GM21381 (cell line): ENCODE results near the gene C19orf12.
"Not testable (repeated sequence)": the region's sequence is repeated elsewhere in the genome, so short reads cannot be mapped to it uniquely, and the experiment has no call there.

Source experiments
- ATAC-seq: cut with Tn5 transposase; IDR thresholded peaks from one replicate; pipeline ENCODE4 v1.9.1; 2021; ENCODE audit warnings: mild to moderate bottlenecking, moderate library complexity; ENCODE audit not compliant: unreplicated experiment

The C19orf12 gene

GRCh38 chr19:29735829-29736228 is 20.8 kb upstream of the C19orf12 start:
- ATAC-seq, result no peak

DNA sequence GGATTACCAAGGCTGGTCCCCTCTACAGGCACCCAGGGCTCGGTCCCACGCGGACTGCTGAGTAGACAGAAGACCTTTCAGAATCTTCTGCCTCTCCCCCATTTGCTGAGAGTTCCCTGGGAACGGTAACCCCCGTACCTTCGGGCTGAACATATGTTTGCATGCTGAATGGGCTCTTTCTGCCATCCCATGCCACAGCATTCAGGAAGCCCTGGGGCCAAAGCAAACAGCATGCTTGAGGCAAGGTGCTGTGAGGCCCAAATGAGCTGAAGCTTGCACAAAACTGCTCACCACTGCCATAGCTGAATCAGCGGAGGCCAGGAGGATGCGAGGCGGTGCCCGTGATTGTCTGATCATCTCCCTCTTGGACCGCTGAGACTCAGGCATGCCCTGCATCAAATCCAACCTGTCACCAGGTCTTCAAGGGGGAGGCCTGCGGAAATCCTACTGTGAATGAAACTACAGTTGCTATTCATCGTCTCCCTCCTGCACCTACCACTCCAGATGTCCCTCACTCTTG is 16.3 kb upstream of the C19orf12 start:
- no peak for ATAC-seq

- no peak for ATAC-seq
These were observed 12.8 kb upstream of the C19orf12 start for GRCh38 chr19:29727906-29728305.

DNA sequence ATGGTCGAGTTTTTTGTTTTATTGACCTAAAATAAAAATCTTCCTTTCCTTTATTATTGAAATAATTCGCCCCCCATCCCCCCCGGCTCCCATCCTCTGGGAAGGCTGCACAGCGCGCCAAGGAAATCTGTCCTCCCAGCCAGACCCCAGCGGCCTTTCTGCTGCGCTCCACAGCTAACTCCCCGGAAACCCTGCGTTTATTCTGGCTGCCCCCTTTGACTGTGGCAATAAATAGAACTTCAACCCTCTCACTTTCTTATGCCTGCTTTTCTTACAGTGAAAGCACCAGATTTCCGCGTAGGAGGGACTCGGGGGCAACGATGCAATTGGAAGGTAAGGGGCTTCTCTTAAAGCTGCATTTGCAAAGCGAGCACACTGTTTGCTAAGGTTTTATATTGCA is 9.7 kb upstream of the C19orf12 start:
- ATAC-seq, result no peak

DNA sequence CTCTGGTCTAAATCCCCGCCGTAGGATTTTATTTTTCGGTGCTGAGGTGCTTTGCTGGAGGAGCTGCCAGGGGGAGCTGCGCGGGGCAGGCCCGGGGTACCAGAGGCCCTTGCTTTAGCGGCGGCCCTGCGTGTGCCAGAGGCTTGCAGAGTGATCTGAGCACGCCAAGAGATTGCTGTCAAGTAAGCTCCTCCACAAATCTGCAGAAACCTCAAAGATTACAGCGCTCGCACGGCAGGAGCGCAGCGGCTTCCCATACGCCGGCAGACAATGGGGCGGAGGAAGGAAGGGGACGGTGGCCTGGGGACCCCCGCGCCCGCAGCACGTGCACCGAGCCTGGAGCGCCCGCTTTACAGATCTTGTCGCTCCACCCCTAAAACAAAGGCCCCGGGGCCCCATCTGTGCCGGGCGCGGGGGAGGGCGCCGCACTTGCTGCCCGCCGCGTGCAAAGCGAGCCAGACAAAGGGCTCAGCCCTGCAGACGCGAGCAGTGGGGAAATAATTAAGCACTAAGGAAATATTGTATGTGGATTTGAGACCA is 9.1 kb upstream of the C19orf12 start:
- no peak for ATAC-seq

- no peak for ATAC-seq
These were observed 2.0 kb upstream of the C19orf12 start for GRCh38 chr19:29717051-29717450.

DNA sequence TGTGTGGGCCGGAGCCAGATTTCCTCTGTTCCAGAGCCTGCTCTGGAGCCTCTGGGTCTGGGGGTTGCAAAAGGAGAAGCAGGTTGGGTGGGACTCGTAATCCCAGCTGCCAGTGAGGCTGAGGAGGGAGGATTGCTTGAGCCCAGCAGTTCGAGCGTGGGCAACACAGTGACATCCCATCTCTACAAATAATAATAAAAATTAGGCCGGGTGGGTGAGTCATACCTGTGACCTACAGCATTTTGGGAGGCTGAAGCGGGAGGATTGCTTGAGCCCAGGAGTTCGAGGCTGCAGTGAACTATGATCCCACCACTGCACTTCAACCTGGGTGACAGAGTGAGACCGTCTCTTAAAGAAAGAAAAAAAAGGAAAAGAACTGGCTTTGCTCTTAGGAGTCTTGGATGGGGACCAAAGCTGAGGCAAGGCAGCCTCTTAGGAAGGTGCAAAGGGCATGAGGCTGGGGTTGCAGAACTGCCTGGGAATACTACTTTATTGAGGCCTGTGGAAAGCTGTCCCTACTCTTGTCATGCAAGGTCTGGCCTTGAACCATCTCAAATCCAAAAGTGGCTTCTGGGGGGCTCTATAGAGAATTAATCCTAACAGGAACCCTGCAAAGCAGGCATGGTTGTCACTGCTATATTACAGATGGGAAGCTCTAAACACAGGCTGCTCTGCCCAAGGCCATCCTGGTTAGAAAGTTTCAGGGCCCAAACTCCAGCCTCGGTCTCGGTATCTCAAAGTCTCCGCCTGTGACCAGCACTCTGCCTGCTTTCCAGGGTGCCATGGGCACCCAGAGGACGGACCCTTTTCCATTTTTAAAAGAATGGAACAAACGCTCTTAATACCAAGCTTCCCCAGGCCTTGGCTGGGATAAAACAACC is 880 bp upstream of the C19orf12 start:
- no peak for ATAC-seq

DNA sequence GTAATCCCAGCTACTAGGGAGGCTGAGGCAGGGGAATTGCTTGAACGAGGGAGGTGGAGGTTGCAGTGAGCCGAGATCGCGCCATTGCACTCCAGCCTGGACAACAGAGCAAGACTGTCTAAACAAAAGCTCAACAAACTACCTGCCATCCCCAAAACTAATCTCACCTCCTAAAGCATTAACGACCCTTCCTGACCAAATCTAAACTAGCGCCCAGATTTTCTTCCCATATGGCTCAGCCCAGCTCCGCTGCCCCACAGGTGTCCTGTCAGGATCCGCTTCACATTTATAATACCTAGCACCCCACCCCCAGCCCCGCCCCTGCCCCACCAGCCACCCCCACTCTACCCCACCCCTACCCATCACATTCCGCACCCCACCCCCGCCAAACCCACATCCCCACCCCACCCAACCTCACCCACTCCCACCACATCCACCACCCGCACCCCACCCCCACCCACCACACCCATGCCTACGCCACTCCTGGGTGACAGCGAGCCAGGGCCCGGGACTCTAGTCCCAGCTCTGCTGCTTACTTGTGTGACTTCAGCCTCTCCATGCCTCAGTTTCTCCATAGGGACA is 599 bp downstream of the C19orf12 start:
- ATAC-seq, result peak; percentile 12

GRCh38 chr19:29712744-29713516 is 2.1 kb downstream of the C19orf12 start:
- no peak for ATAC-seq

DNA sequence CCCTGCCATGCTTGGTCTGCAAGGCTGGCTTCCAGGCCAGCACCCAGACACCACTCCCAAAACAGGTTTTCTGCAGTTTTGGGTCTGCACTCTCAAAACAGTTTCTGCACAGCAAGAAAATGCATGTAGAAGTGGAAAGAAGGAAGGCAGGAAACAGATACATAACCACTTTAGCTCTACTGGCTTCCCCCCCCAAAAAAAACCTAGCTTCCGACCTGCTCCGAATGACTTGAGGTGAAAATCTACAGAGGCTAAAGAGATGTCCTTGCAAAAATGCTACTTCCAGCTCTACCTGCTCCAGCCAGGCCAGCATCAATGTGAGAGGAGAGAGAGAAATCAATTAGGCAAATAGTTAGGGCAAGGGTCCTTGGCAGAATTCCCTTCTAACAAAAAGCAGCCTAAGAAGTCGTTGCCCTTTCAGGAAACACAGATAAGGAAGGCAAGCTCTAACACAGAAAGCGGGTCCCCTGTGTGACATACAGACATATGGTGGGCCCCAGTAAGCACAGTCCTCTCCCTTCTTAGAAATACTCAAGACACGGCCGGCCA is 3.4 kb downstream of the C19orf12 start:
- ATAC-seq, result no peak

- ATAC-seq, result not testable (repeated sequence)
These were observed 5.6 kb downstream of the C19orf12 start for GRCh38 chr19:29709440-29709798.

DNA sequence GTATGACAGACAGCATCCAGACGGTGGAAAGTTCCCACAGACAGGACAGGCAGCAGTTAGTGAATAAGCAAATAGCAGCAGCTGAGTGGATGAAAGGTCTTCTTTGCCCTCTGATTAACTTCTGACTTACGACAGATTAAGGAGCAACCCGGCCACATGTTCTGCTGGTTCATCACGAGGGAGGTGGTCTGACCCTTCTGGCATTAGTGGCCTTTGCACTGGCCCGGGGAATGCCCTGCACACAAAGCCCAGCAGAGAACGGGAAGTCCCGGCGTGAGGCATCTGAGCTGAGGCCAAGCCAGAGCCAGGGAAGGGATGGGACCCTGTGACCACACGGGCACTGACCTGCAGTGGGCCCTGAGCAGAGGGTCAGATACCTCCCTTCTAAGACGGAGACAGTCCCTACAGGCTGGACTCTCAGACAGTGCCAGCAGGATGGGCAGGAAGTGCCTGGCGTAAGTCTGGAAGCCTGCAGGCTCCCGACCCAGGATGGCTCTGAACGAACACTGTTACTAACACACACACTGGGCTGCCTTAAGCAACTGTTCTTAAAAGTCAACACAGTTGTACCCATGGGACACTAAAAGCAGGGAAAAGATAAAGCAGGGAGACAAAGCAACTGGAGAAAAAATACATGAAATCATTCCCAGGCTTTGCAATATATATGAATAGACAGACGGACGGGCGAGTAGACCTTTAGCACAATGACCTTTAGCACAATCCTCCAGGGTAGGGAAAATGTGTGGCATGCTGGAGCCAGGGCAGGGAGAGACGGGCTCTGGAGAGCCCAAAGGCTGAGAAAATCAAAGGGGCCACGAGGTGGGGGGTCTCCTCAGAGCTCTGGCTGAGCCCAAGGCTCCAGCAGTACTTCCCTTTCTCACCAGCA is 6.3 kb downstream of the C19orf12 start:
- no peak for ATAC-seq

DNA sequence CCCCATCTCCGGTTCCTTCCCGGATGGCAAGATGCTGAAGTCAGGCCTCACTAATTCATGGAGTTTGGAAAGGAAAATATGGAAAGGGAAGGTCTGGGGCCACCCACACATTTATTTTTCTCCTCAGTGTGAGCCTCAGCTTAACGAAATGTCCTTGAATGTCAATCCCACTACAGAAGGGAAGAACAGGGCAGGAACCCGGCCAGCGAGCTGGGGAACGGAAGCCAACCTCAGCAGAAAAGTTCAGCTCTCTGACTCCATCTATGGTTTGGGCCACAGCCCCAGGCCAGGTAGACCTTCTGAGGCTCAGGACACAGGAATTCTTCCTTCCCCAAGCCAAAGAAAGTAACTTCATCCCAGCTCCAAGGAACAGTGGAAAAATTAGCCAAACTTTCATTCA is 8.4 kb downstream of the C19orf12 start:
- no peak for ATAC-seq

- ATAC-seq, result no peak
These were observed 9.4 kb downstream of the C19orf12 start for GRCh38 chr19:29705706-29706105.

- ATAC-seq, result peak; percentile 77
These were observed 10.2 kb downstream of the C19orf12 start for GRCh38 chr19:29704562-29705558.

DNA sequence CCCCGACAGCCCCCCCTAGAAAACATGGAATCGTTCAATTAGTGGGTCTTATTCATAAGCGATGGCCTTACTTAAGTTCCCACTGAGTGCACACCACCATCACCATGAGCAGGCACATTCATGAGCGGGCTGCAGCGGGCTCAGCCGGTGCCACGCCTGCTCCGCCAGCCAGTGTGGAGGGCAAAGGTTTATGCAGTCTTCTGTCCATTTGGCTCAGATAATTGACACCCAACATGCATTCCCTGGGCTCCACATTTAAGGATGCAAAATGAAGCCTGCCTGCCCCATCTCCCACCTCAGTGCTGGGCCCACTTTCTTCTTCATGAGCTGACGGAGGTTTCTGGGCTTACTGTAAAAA is 12.1 kb downstream of the C19orf12 start:
- no peak for ATAC-seq

DNA sequence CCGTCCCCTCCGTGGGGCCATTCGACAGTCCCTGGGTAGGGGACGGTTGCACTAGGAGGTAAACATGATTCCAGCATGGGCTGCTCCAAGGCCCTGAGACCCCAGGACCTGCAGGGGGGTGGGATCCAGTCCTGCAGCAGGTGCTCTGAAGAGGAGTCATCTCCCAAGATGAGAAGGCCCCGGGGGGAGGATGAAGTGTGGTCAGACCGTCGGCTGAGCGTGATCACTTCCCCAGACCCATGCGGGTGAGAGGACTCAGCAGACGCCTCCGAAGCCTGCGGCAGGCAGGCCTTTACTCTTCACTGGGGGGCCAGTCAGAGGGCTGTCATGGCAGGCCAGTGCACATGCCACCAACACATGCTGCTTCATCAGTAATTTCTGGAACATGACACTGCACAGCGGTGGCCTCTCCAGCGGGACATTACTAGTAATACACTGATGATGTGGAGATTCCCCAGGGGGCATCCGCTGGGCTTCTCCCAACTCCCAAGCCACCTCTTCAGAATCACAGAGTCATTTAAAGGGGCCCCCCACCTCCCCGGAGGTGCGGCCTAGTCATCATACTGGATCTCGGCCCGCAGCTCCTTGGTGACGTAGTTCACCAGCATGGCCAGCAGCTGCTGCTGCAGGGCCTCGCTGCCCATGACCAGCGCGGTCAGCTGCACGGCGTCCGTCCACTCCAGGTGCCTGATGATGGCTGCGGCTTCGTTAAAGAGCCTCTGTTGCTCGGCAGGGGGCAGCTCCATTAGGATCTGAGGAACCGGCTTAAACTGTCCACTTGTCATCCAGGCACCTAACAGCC is 12.7 kb downstream of the C19orf12 start:
- no peak for ATAC-seq

DNA sequence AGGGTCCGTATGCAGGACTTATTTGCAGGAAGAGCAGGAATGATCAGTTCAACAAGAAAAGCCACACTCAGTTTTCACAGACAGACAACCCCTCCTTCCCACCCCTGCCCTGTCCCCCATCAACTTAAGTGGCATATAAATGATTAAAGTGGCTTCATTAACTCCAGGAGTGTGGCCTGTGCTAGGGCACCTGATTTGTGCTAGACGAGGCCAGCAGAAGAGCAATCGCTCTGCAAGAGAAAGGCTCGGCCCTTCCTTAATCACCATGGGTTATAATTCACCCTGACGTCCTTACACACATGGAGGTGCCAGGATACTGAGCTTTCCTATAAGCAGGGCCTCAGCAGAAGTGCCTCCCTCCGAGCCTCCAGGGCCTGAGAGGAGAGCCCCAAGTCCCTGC is 14.6 kb downstream of the C19orf12 start:
- ATAC-seq, result no peak
